MM.1S (cell line): Measurements from ENCODE around the gene MCF2L2.

Source experiments
- EZH2 ChIP-seq: fragments of 300-600 bp; sonication (generic); optimal IDR thresholded peaks from 2 replicates; pipeline ENCODE3; 2017; ENCODE audit warnings: low read depth, mild to moderate bottlenecking, antibody characterized with exemption, low read length, mixed read lengths
- TF ChIP-seq, protein P1 (sequence below): fragments of 300-600 bp; sonication (generic); IDR thresholded peaks from 2 replicates; pipeline ENCODE4 v1.5.1; 2016; ENCODE audit warnings: antibody characterized with exemption, low read length, mixed read lengths

DNA sequence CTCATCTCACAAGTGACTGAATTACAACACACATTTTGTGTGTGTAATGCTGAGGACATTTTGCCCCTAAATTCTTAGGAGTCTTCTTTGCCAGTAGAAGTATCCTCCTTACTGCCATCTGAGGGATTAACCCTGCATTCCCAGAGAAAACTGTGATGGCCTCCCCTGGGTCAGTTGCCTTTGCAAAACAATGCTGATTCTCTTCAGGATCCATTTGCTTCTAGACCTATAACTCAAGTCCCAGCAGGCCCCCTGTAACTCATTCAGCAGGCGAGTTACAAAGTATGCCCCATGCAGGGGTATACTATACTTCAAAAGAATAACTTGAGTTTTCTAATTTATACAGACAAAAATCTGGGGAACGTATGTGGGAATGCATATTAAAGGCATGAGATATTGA is 6.6 kb upstream of the MCF2L2 start:
- TF ChIP-seq, protein P1, sequence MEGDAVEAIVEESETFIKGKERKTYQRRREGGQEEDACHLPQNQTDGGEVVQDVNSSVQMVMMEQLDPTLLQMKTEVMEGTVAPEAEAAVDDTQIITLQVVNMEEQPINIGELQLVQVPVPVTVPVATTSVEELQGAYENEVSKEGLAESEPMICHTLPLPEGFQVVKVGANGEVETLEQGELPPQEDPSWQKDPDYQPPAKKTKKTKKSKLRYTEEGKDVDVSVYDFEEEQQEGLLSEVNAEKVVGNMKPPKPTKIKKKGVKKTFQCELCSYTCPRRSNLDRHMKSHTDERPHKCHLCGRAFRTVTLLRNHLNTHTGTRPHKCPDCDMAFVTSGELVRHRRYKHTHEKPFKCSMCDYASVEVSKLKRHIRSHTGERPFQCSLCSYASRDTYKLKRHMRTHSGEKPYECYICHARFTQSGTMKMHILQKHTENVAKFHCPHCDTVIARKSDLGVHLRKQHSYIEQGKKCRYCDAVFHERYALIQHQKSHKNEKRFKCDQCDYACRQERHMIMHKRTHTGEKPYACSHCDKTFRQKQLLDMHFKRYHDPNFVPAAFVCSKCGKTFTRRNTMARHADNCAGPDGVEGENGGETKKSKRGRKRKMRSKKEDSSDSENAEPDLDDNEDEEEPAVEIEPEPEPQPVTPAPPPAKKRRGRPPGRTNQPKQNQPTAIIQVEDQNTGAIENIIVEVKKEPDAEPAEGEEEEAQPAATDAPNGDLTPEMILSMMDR: no peak
- no peak for TF ChIP-seq EZH2
